Testis (tissue), 3 donors: ENCODE data around the gene MAB21L4. TPM values are rescaled to one million over a fixed set of nuclear protein-coding genes. Genes with fewer than 3 reads are reported as not detected.

Source experiments
- DNase-seq: peaks from one replicate; pipeline ENCODE4 v3.0.0-alpha.2; 2019
- H3K27ac ChIP-seq, 2 donors: fragments of 200-600 bp; sonication (generic); one replicate each; pipeline ENCODE4 v1.5.1; 2019
- H3K27me3 ChIP-seq: fragments of 200-600 bp; sonication (generic); one replicate; pipeline ENCODE4 v1.5.1; 2019
- H3K36me3 ChIP-seq: fragments of 200-600 bp; sonication (generic); one replicate; pipeline ENCODE4 v1.5.1; 2017; ENCODE audit warnings: low read depth; ENCODE audit errors: missing control alignments
- H3K4me1 ChIP-seq: fragments of 200-600 bp; sonication (generic); one replicate; pipeline ENCODE4 v1.5.1; 2019
- H3K4me3 ChIP-seq, 2 donors: fragments of 200-600 bp; sonication (generic); one replicate each; pipeline ENCODE4 v1.5.1; 2017 to 2019
- H3K9me3 ChIP-seq: fragments of 200-600 bp; sonication (generic); one replicate; pipeline ENCODE4 v1.5.1; 2017
- CTCF ChIP-seq, 3 experiments: fragments of 450-650 bp in 2 of 3; fragments of 200-600 bp in 1 of 3; sonication (generic) in 1 of 3; IDR thresholded peaks; one replicate each; pipeline ENCODE4 v1.5.1; 2016 to 2019; ENCODE audit warnings: antibody characterized with exemption in 3 of 3, mild to moderate bottlenecking in 2 of 3, moderate library complexity in 1 of 3
- POLR2A ChIP-seq: fragments of 450-650 bp; IDR thresholded peaks from one replicate; pipeline ENCODE4 v1.6.1; 2017; ENCODE audit warnings: antibody characterized with exemption, mild to moderate bottlenecking, moderate library complexity
- WGBS, 2 donors: methylation state at CpG; one replicate each; pipeline ENCODE4 v1.1.5; 2018; 5-methylcytosine and 5-hydroxymethylcytosine counted together
- intact Hi-C: fragments of 100-400 bp; cut with DNase I; formaldehyde crosslinking; loops from one replicate; pipeline ENCODE4 v1.15.1; 2023; ENCODE audit warnings: low total_unique reads
- polyA plus RNA-seq: library from polyadenylated mRNA; stranded (reverse); fragments of 350-450 nt; fragmentation: Illumina TruSeq; extraction: RNeasy Lipid Tissue Mini Kit (QIAGEN cat#74804); gene quantifications from one replicate; pipeline ENCODE4 v1.2.3, GENCODE V29; 2014; ENCODE audit warnings: low read depth, low replicate concordance; ENCODE audit not compliant: insufficient read depth
- total RNA-seq, 2 donors: library from RNA; depleted of rRNA; stranded (reverse); fragments of >200 nt; gene quantifications; one replicate each; pipeline ENCODE4 v1.2.3, GENCODE V29; 2016

MAB21L4 gene
- total and polyA plus RNA-seq, 3 donors from 2014 or later = 1.1 TPM; not detected in 2

GRCh38 chr2:240856151-240856980 is 39.6 kb downstream of the MAB21L4 start:
- Histone ChIP-seq H3K27ac (no peak overlapping the region), H3K27me3 (no peaks in the 10 kb centered on the region), H3K4me3 (no peak overlapping the region), H3K36me3 (no peaks in the 10 kb centered on the region), H3K4me1 (no peaks in the 10 kb centered on the region), H3K9me3 (no peaks in the 10 kb centered on the region)
- TF ChIP-seq CTCF (IDR thresholded peaks at IDR 0.05) (no peak), POLR2A (no peak)
- intact Hi-C loops = no loop called here
- DNase-seq = no peak
- 87 to 91% methylated on average over 7 to 21 of the region's 21 CpGs for WGBS, 2 donors

- Histone ChIP-seq H3K4me3 (no peak overlapping the region), H3K9me3 (no peaks in the 10 kb centered on the region), H3K4me1 (no peaks in the 10 kb centered on the region), H3K27me3 (no peaks in the 10 kb centered on the region), H3K36me3 (no peaks in the 10 kb centered on the region), H3K27ac (no peak overlapping the region)
- TF ChIP-seq POLR2A = no peak
- no peak for TF ChIP-seq CTCF (IDR thresholded peaks at IDR 0.05)
- intact Hi-C loops = no loop called here
- WGBS, 2 donors = 95% methylated on average over 3 to 8 of the region's 8 CpGs
- no peak for DNase-seq
Observed at GRCh38 chr2:240855670-240856069, 40.3 kb downstream of the MAB21L4 start.

GRCh38 chr2:240852671-240853314 is 43.2 kb downstream of the MAB21L4 start:
- Histone ChIP-seq H3K36me3 (no peaks in the 10 kb centered on the region), H3K4me1 (no peaks in the 10 kb centered on the region), H3K9me3 (no peaks in the 10 kb centered on the region), H3K4me3 (no peak overlapping the region), H3K27ac (no peak overlapping the region), H3K27me3 (no peaks in the 10 kb centered on the region)
- 91 to 94% methylated on average over 6 to 15 of the region's 15 CpGs for WGBS, 2 donors
- DNase-seq = no peak
- intact Hi-C loops = no loop called here
- TF ChIP-seq POLR2A (no peak), CTCF (IDR thresholded peaks at IDR 0.05) (no peak)

GRCh38 chr2:240851078-240851991 is 44.6 kb downstream of the MAB21L4 start:
- H3K4me3 ChIP-seq = no peak overlapping the region
- no peaks in the 10 kb centered on the region for H3K9me3 ChIP-seq
- no peaks in the 10 kb centered on the region for H3K4me1 ChIP-seq
- WGBS, 2 donors = 45 to 47% methylated on average over 21 to 33 of the region's 33 CpGs
- peak; percentile 91 for DNase-seq
- H3K27me3 ChIP-seq = no peaks in the 10 kb centered on the region
- no peak overlapping the region for H3K27ac ChIP-seq
- H3K36me3 ChIP-seq = no peaks in the 10 kb centered on the region
- intact Hi-C loops = no loop called here
- TF ChIP-seq CTCF (IDR thresholded peaks at IDR 0.05) (peak; percentile 89 to 91 (median 91)), POLR2A (no peak)
